H1 (cell line): Measurements from ENCODE around the gene RLBP1. TPM values are rescaled to one million over a fixed set of nuclear protein-coding genes. Genes with fewer than 3 reads are reported as not detected.

ENCODE experiments used
- CTCF ChIA-PET: fragments of 300-600 bp; sonication (Branson Sonifier 250); formaldehyde crosslinking; loops from one replicate; lab custom pipeline; 2021; ENCODE audit not compliant: partially characterized antibody; lab: Charles Lee
- POLR2A ChIA-PET: fragments of 300-600 bp; sonication (Branson Sonifier 250); formaldehyde crosslinking; loops from one replicate; lab custom pipeline; 2021; ENCODE audit warnings: inconsistent platforms; ENCODE audit not compliant: partially characterized antibody; lab: Charles Lee
- DNase-seq, 2 experiments: peaks; one replicate each; pipeline versions ENCODE4 v3.0.0 to v3.0.0-alpha.2; 2010 to 2022; ENCODE audit warnings: low spot score in 2 of 2, low read depth in 1 of 2, mixed read lengths in 1 of 2
- FAIRE-seq: peaks from 2 replicates; lab custom pipeline; 2011; peaks lifted over from hg19 to GRCh38; lab: Jason Lieb, UNC
- H2AFZ ChIP-seq: 2 replicates; pipeline ENCODE4 v1.8.1; 2012; ENCODE audit warnings: low read length, inconsistent platforms
- H2AK5ac ChIP-seq: 2 replicates; pipeline ENCODE4 v1.6.1; 2013; ENCODE audit warnings: low read depth, low read length
- H2BK120ac ChIP-seq: replicated peaks from 2 replicates; pipeline ENCODE3; 2013; ENCODE audit warnings: low read depth, low read length, inconsistent platforms
- H2BK12ac ChIP-seq: 2 replicates; pipeline ENCODE4 v1.6.1; 2013; ENCODE audit warnings: low read depth, low read length
- H2BK15ac ChIP-seq: 2 replicates; pipeline ENCODE4 v1.6.1; 2013; ENCODE audit warnings: low read length
- H2BK20ac ChIP-seq: 2 replicates; pipeline ENCODE4 v1.6.1; 2013; ENCODE audit warnings: low read length
- H2BK5ac ChIP-seq: 2 replicates; pipeline ENCODE4 v1.6.1; 2013; ENCODE audit warnings: low read depth, low read length
- H3K14ac ChIP-seq: 2 replicates; pipeline ENCODE4 v1.6.1; 2013; ENCODE audit warnings: inconsistent platforms; ENCODE audit not compliant: insufficient read length
- H3K18ac ChIP-seq: 2 replicates; pipeline ENCODE4 v1.6.1; 2013; ENCODE audit warnings: low read length; ENCODE audit errors: extremely low read depth
- H3K23ac ChIP-seq: 2 replicates; pipeline ENCODE4 v1.6.1; 2013; ENCODE audit warnings: inconsistent platforms; ENCODE audit not compliant: insufficient read length
- H3K23me2 ChIP-seq: 2 replicates; pipeline ENCODE4 v1.6.1; 2013; ENCODE audit warnings: low read depth, low read length
- H3K27ac ChIP-seq: 2 replicates; pipeline ENCODE4 v1.6.1; 2011; ENCODE audit warnings: low read depth, low read length, inconsistent platforms
- H3K27me3 ChIP-seq, 4 experiments: replicated peaks in 1 of 4; 1 replicate in 1 of 4; 2 replicates in 3 of 4; pipeline versions ENCODE4 v1.6.1 to v1.8.1; 2011 to 2013; ENCODE audit warnings: low read length in 3 of 4, mild to moderate bottlenecking in 3 of 4, inconsistent platforms in 2 of 4, mixed read lengths in 2 of 4, moderate library complexity in 1 of 4; ENCODE audit not compliant: control insufficient read depth in 3 of 4, insufficient read depth in 3 of 4; ENCODE audit errors: extremely low read depth in 1 of 4
- H3K36me3 ChIP-seq, 4 experiments: 2 replicates each; pipeline versions ENCODE4 v1.6.1 to v1.8.1; 2011 to 2013; ENCODE audit warnings: mild to moderate bottlenecking in 4 of 4, low read length in 3 of 4, moderate library complexity in 2 of 4, control low read depth in 1 of 4, inconsistent platforms in 1 of 4; ENCODE audit not compliant: insufficient read depth in 4 of 4, control insufficient read depth in 2 of 4
- H3K4ac ChIP-seq: replicated peaks from 2 replicates; pipeline ENCODE3; 2013; ENCODE audit warnings: low read length, low read depth, mixed read lengths, inconsistent platforms; ENCODE audit not compliant: insufficient read length
- H3K4me1 ChIP-seq, 4 experiments: replicated peaks in 1 of 4; 1 replicate in 1 of 4; 2 replicates in 3 of 4; pipeline versions ENCODE4 v1.6.1 to v1.8.1; 2011 to 2013; ENCODE audit warnings: low read length in 3 of 4, inconsistent platforms in 2 of 4, mixed read lengths in 1 of 4; ENCODE audit not compliant: insufficient read depth in 4 of 4, control insufficient read depth in 3 of 4
- H3K4me2 ChIP-seq, 2 experiments: 2 replicates each; pipeline versions ENCODE4 v1.6.1 to v1.8.1; 2011 to 2013; ENCODE audit warnings: low read depth in 2 of 2, low read length in 2 of 2, control low read depth in 1 of 2, inconsistent platforms in 1 of 2, mild to moderate bottlenecking in 1 of 2; ENCODE audit not compliant: insufficient read depth in 1 of 2
- H3K4me3 ChIP-seq, 4 experiments: fragments of 200-600, 300-600 bp in 1 of 4; sonication (generic), shearing (Covaris generic), sonication (Bioruptor Twin) in 1 of 4; 2 replicates each; pipeline versions ENCODE4 v1.5.1 to v1.8.1; 2011 to 2016; ENCODE audit warnings: low read length in 4 of 4, low read depth in 3 of 4, control low read depth in 2 of 4, inconsistent platforms in 2 of 4, mild to moderate bottlenecking in 2 of 4, mixed read lengths in 1 of 4, moderate library complexity in 1 of 4; ENCODE audit not compliant: insufficient read depth in 2 of 4; ENCODE audit errors: extremely low read depth in 1 of 4
- H3K56ac ChIP-seq: replicated peaks from 2 replicates; pipeline ENCODE3; 2013; ENCODE audit warnings: low read depth, mild to moderate bottlenecking, mixed read lengths, low read length, inconsistent platforms; ENCODE audit not compliant: insufficient read length
- H3K79me1 ChIP-seq: 2 replicates; pipeline ENCODE4 v1.6.1; 2013; ENCODE audit warnings: low read depth, low read length, control low read depth
- H3K79me2 ChIP-seq, 2 experiments: 2 replicates each; pipeline versions ENCODE4 v1.6.1 to v1.8.1; 2012 to 2013; ENCODE audit warnings: low read length in 2 of 2, mild to moderate bottlenecking in 2 of 2, inconsistent platforms in 1 of 2; ENCODE audit not compliant: insufficient read depth in 2 of 2, control insufficient read depth in 1 of 2
- H3K9ac ChIP-seq, 4 experiments: replicated peaks in 1 of 4; 1 replicate in 1 of 4; 2 replicates in 3 of 4; pipeline versions ENCODE4 v1.6.1 to v1.8.1; 2011 to 2013; ENCODE audit warnings: low read depth in 3 of 4, low read length in 3 of 4, control low read depth in 2 of 4, mild to moderate bottlenecking in 2 of 4, moderate library complexity in 2 of 4, inconsistent platforms in 1 of 4; ENCODE audit errors: extremely low read depth in 1 of 4
- H3K9me3 ChIP-seq, 2 experiments: 2 replicates each; pipeline versions ENCODE4 v1.6.1 to v1.8.1; 2012 to 2013; ENCODE audit warnings: mild to moderate bottlenecking in 2 of 2, moderate library complexity in 2 of 2, control low read depth in 1 of 2, inconsistent platforms in 1 of 2, low read depth in 1 of 2, low read length in 1 of 2, mixed read lengths in 1 of 2; ENCODE audit not compliant: insufficient read depth in 2 of 2
- H4K20me1 ChIP-seq, 2 experiments: replicated peaks in 1 of 2; 2 replicates each; pipeline versions ENCODE3 to v1.8.1; 2011 to 2013; ENCODE audit warnings: inconsistent platforms in 2 of 2, low read length in 2 of 2, mild to moderate bottlenecking in 1 of 2; ENCODE audit not compliant: insufficient read depth in 2 of 2, control insufficient read depth in 1 of 2
- H4K5ac ChIP-seq: 2 replicates; pipeline ENCODE4 v1.6.1; 2013; ENCODE audit warnings: low read length, low read depth, mixed read lengths, inconsistent platforms; ENCODE audit not compliant: insufficient read length
- H4K8ac ChIP-seq: 2 replicates; pipeline ENCODE4 v1.8.0; 2013; ENCODE audit warnings: mild to moderate bottlenecking, moderate library complexity, low read length, inconsistent platforms; ENCODE audit not compliant: insufficient read depth; ENCODE audit errors: extremely low read depth
- H4K91ac ChIP-seq: replicated peaks from 2 replicates; pipeline ENCODE3; 2013; ENCODE audit warnings: low read length, mixed read lengths, inconsistent platforms; ENCODE audit not compliant: insufficient read length
- FOSL1 ChIP-seq: IDR thresholded peaks from 2 replicates; pipeline ENCODE4 v1.6.1; 2011; ENCODE audit warnings: mild to moderate bottlenecking, low read depth, low read length, moderate library complexity; ENCODE audit not compliant: insufficient read depth
- MAFK ChIP-seq: IDR thresholded peaks from 2 replicates; pipeline ENCODE4 v1.6.1; 2012; ENCODE audit warnings: low read depth, mild to moderate bottlenecking, improper control_type of control experiment, low read length
- SUZ12 ChIP-seq: fragments of 200-600 bp; sonication (generic); IDR thresholded peaks from 2 replicates; pipeline ENCODE4 v1.6.1; 2012; ENCODE audit warnings: mild to moderate bottlenecking, inconsistent platforms, low read length, moderate library complexity, mixed read lengths
- WGBS, 2 experiments: shearing (Covaris generic) in 1 of 2; methylation state at CpG; one replicate each; pipeline versions ENCODE4 v1.1.6 to v1.1.7; 2013 to 2015; ENCODE audit warnings: low lambda C conversion rate in 2 of 2, mixed read lengths in 2 of 2, inconsistent platforms in 1 of 2, low coverage in 1 of 2, missing lambda C conversion rate in 1 of 2; ENCODE audit not compliant: insufficient replicate concordance in 2 of 2, insufficient coverage in 1 of 2, insufficient read length in 1 of 2; ENCODE audit errors: extremely low coverage in 1 of 2, missing lambda C conversion rate in 1 of 2; 5-methylcytosine and 5-hydroxymethylcytosine counted together
- polyA plus RNA-seq, 7 experiments: library from polyadenylated mRNA; depleted of rRNA in 3 of 7; stranded (reverse) in 5 of 7; unstranded in 2 of 7; fragments of >200 nt in 5 of 7; fragments of 200-250 nt in 2 of 7; gene quantifications; 1 replicate in 5 of 7; 2 replicates in 1 of 7; 4 replicates in 1 of 7; pipeline versions ENCODE4 v1.2.1 to v1.2.3, GENCODE V29; 2011 to 2013; ENCODE audit warnings: missing spikeins in 2 of 7, mixed read lengths in 2 of 7
- total RNA-seq: library from RNA; stranded (reverse); fragmentation: NEBNext Ultra II Directional; extraction: Animal tissue kit (Norgen Biotek cat#: 25700); gene quantifications from 2 replicates; pipeline ENCODE4 v1.2.1, GENCODE V29; 2021

Gene RLBP1
- total and polyA plus RNA-seq, 2 of the 8 experiments (the other 6 are each of a cell fraction or from before 2014, with no cell fraction given): 0.05 TPM; not detected in 1

GRCh38 chr15:89192766-89193165, 28.6 kb downstream of the RLBP1 start:
- CTCF ChIA-PET: interaction anchor here (1.2 to 5.5 kb wide), 3 partner anchors 14 to 135 kb away, joined by 3 to 36 read pairs (median 13); no protein-coding TSS in a partner anchor
- FAIRE-seq: no peak
- no peak overlapping the region for H3K9ac ChIP-seq
- no peak for TF ChIP-seq MAFK
- TF ChIP-seq SUZ12: no peak
- no peak for TF ChIP-seq FOSL1

More at GRCh38 chr15:89192766-89193165, 28.6 kb downstream of the RLBP1 start:
- no peak overlapping the region for H4K5ac ChIP-seq
- no peak overlapping the region for H3K27ac ChIP-seq
- H2BK12ac ChIP-seq: no peak overlapping the region
- POLR2A ChIA-PET: no interaction called here
- no peak overlapping the region for H3K56ac ChIP-seq
- H3K4me3 ChIP-seq: no peak overlapping the region
- no peaks in the 10 kb centered on the region for H3K27me3 ChIP-seq
- H2AK5ac ChIP-seq: no peak overlapping the region
- H2AFZ ChIP-seq: no peak overlapping the region
- no peak overlapping the region for H4K8ac ChIP-seq
- no peak overlapping the region for H3K18ac ChIP-seq
- DNase-seq: no peak
- H3K23me2 ChIP-seq: no peaks in the 10 kb centered on the region
- H3K79me2 ChIP-seq: no peaks in the 10 kb centered on the region
- no peak overlapping the region for H3K23ac ChIP-seq
- H2BK5ac ChIP-seq: no peak overlapping the region
- no peaks in the 10 kb centered on the region for H3K79me1 ChIP-seq
- H3K36me3 ChIP-seq: peaks cover 0 to 4% (median 2%) of the 10 kb centered on the region in 4 experiments; a peak in 2 of 8 replicates
- peaks cover 2 to 14% (median 5%) of the 10 kb centered on the region in 4 experiments; a peak in 6 of 7 replicates for H3K4me1 ChIP-seq
- H3K4me2 ChIP-seq: no peak overlapping the region
- no peak overlapping the region for H2BK15ac ChIP-seq
- no peaks in the 10 kb centered on the region for H3K9me3 ChIP-seq
- no peak overlapping the region for H4K91ac ChIP-seq
- no peak overlapping the region for H3K4ac ChIP-seq
- H2BK120ac ChIP-seq: no peak overlapping the region
- H4K20me1 ChIP-seq: peaks cover 0 to 2% of the 10 kb centered on the region in 2 experiments
- no peak overlapping the region for H2BK20ac ChIP-seq
- WGBS, 2 experiments: 95% methylated on average over 3 of the region's 3 CpGs; no CpG with 5 or more reads in 1 of the 2 experiments
- H3K14ac ChIP-seq: no peak overlapping the region
